ENCODE measurements around the gene ELL.

Gene ELL

GRCh38 chr19:18433735-18434398 is 88.0 kb downstream of the ELL start:
- no peak for DNase-seq (ENCODE audit: low read depth)

- no peak for DNase-seq (ENCODE audit: low read depth)
Measured at GRCh38 chr19:18433015-18433691, 88.7 kb downstream of the ELL start.

GRCh38 chr19:18432275-18433014 is 89.4 kb downstream of the ELL start:
- no peak for DNase-seq (ENCODE audit: low read depth)

GRCh38 chr19:18431351-18432197 is 90.3 kb downstream of the ELL start:
- DNase-seq (ENCODE audit: low read depth): no peak

- DNase-seq (ENCODE audit: low read depth): no peak
Measured at GRCh38 chr19:18430417-18431144, 91.3 kb downstream of the ELL start.

- DNase-seq (ENCODE audit: low read depth): no peak
Measured at GRCh38 chr19:18429717-18430416, 92.0 kb downstream of the ELL start.

- DNase-seq (ENCODE audit: low read depth): no peak
Measured at GRCh38 chr19:18428787-18429674, 92.8 kb downstream of the ELL start.

GRCh38 chr19:18428173-18428786 is 93.6 kb downstream of the ELL start:
- no peak for DNase-seq (ENCODE audit: low read depth)

GRCh38 chr19:18427743-18428113 is 94.1 kb downstream of the ELL start:
- DNase-seq (ENCODE audit: low read depth): no peak

GRCh38 chr19:18427080-18427742 is 94.7 kb downstream of the ELL start:
- DNase-seq (ENCODE audit: low read depth): no peak

GRCh38 chr19:18426416-18426767 is 95.5 kb downstream of the ELL start:
- DNase-seq (ENCODE audit: low read depth): no peak

- DNase-seq (ENCODE audit: low read depth): no peak
Measured at GRCh38 chr19:18425515-18426415, 96.1 kb downstream of the ELL start.

GRCh38 chr19:18424890-18425514 is 96.9 kb downstream of the ELL start:
- no peak for DNase-seq (ENCODE audit: low read depth)

GRCh38 chr19:18424122-18424889 is 97.6 kb downstream of the ELL start:
- no peak for DNase-seq (ENCODE audit: low read depth)

GRCh38 chr19:18423258-18424020 is 98.4 kb downstream of the ELL start:
- no peak for DNase-seq (ENCODE audit: low read depth)

All from HS-27A (cell line).